ENCODE measurements around the gene TARBP1. TPM values are rescaled to one million over a fixed set of nuclear protein-coding genes. Genes with fewer than 3 reads are reported as not detected.
"Not testable (repeated sequence)": the region's sequence is repeated elsewhere in the genome, so short reads cannot be mapped to it uniquely, and the experiment has no call there.

Gene TARBP1
- total and polyA plus RNA-seq, 9 donors = 4.8 to 26.3 (median 10.8) TPM

- TF ChIP-seq CTCF (IDR thresholded peaks at IDR 0.05) (no peak), EP300 (IDR thresholded peaks at IDR 0.05) (no peak), POLR2A (IDR thresholded peaks at IDR 0.05) (no peak)
- Histone ChIP-seq H3K4me1 (ENCODE audit: insufficient read depth) (peaks cover 3% of the 10 kb centered on the region), H3K27me3 (no peaks in the 10 kb centered on the region), H3K36me3 (no peaks in the 10 kb centered on the region), H3K4me3 (no peak overlapping the region), H3K27ac (no peak overlapping the region), H3K9me3 (no peaks in the 10 kb centered on the region)
- 92 to 95% (median 94%) methylated on average over 10 of the region's 10 CpGs for WGBS, 3 donors
- no peak for DNase-seq
- intact Hi-C loops (cut with DNase I) = no loop called here
Observed at GRCh38 chr1:234519506-234519905, 40.5 kb upstream of the TARBP1 start.

DNA sequence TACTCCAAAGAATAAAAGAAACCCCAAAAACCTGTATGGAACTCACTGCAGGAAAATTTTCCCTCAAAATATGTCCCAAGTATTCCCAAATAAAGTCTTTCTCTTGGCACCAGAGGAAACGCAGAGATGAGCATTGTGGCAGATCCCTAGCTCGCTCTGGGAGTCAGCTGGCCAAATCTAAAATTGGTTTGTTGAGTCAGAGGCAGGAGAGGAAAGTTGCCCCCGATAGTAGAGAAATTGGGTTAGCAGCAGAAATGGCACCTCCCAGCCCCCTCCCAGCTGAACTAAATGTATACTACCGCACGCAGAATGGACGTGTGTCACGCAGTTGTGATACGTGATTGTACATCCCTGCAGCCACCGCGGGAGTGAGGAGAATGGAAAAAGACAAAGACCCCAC lies 39.9 kb upstream of the TARBP1 start:
- Histone ChIP-seq H3K36me3 (no peaks in the 10 kb centered on the region), H3K4me3 (no peak overlapping the region), H3K4me1 (ENCODE audit: insufficient read depth) (peaks cover 3% of the 10 kb centered on the region), H3K27ac (no peak overlapping the region), H3K27me3 (no peaks in the 10 kb centered on the region), H3K9me3 (no peaks in the 10 kb centered on the region)
- intact Hi-C loops (cut with DNase I) = no loop called here
- DNase-seq = no peak
- 86 to 95% (median 90%) methylated on average over 10 of the region's 10 CpGs for WGBS, 3 donors
- TF ChIP-seq POLR2A (IDR thresholded peaks at IDR 0.05) = no peak
- no peak for TF ChIP-seq CTCF (IDR thresholded peaks at IDR 0.05)
- no peak for TF ChIP-seq EP300 (IDR thresholded peaks at IDR 0.05)

GRCh38 chr1:234518086-234518485 lies 39.1 kb upstream of the TARBP1 start:
- intact Hi-C loops (cut with DNase I); H3K27me3 ChIP-seq; H3K4me3 ChIP-seq; DNase-seq; H3K9me3 ChIP-seq; H3K36me3 ChIP-seq; H3K4me1 ChIP-seq (ENCODE audit: insufficient read depth); H3K27ac ChIP-seq: not testable (repeated sequence)
- 80 to 83% (median 81%) methylated on average over 10 of the region's 10 CpGs for WGBS, 3 donors

DNA sequence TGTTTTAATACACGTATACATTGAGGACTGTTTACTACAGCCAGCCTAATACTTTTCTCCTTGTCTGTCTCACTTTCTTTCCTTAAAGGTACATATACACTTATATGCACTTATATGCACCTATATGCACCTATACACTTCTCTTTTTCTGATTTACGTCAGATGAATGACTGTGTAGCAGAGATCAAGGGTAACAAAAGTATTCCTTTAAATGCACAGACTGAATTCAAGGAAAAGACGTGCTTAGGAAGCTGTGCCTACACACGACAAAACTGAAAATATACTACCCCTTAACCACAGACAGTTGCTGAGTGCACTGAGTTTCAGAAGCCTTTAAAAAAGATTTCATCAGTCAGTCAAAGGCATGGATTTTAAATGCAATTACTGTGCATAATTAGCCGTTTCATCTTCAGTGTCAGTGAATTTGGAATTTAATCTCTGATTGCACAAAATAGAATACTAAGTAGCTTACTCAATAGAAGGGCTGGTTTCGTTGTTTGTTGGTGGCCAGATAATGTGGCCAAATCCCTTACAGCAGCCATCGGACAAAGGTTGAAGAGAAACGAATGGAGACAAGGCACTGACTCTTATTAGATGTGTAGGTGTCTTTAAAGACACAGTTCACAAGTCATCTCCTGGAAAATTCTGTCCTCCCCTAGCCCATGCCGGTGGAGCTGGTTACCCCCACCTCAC lies 38.3 kb upstream of the TARBP1 start:
- TF ChIP-seq EP300 (IDR thresholded peaks at IDR 0.05) = no peak
- no peak for TF ChIP-seq POLR2A (IDR thresholded peaks at IDR 0.05)
- no peak for TF ChIP-seq CTCF (IDR thresholded peaks at IDR 0.05)
- Histone ChIP-seq H3K4me1 (ENCODE audit: insufficient read depth) (no peaks in the 10 kb centered on the region), H3K27ac (no peak overlapping the region), H3K36me3 (no peaks in the 10 kb centered on the region), H3K4me3 (no peak overlapping the region), H3K27me3 (no peaks in the 10 kb centered on the region), H3K9me3 (no peaks in the 10 kb centered on the region)
- 82 to 86% (median 85%) methylated on average over 9 of the region's 9 CpGs for WGBS, 3 donors
- intact Hi-C loops (cut with DNase I) = no loop called here
- no peak for DNase-seq

- 38 to 45% (median 39%) methylated on average over 3 of the region's 3 CpGs for WGBS, 3 donors
Observed at GRCh38 chr1:234515821-234516241, 36.9 kb upstream of the TARBP1 start.

More at GRCh38 chr1:234515821-234516241, 36.9 kb upstream of the TARBP1 start:
- Histone ChIP-seq H3K27ac (no peak overlapping the region), H3K4me3 (no peak overlapping the region), H3K36me3 (no peaks in the 10 kb centered on the region), H3K4me1 (ENCODE audit: insufficient read depth) (no peaks in the 10 kb centered on the region), H3K27me3 (no peaks in the 10 kb centered on the region), H3K9me3 (no peaks in the 10 kb centered on the region)
- TF ChIP-seq CTCF (IDR thresholded peaks at IDR 0.05) (no peak), POLR2A (IDR thresholded peaks at IDR 0.05) (no peak), EP300 (IDR thresholded peaks at IDR 0.05) (no peak)
- DNase-seq = no peak
- intact Hi-C loops (cut with DNase I) = no loop called here

Data from ovary (tissue), 9 donors.